GM19467 (cell line): ENCODE results near the gene CFAP57.
"Not testable (repeated sequence)": the region's sequence is repeated elsewhere in the genome, so short reads cannot be mapped to it uniquely, and the experiment has no call there.

ENCODE experiments used
- ATAC-seq: cut with Tn5 transposase; IDR thresholded peaks from one replicate; pipeline ENCODE4 v1.9.1; 2021; ENCODE audit warnings: mild to moderate bottlenecking, moderate library complexity; ENCODE audit not compliant: unreplicated experiment

Gene CFAP57

GRCh38 chr1:43171876-43172526, at the start of gene CFAP57, which contains the start of gene EBNA1BP2:
Gene CFAP57 (plus strand): TSS chr1:43172330. CDS start chr1:43172754, 424 bp downstream.
Gene EBNA1BP2 (minus strand): TSS chr1:43172290. CDS start chr1:43172118, 172 bp downstream.
- peak; percentile 86 for ATAC-seq

DNA sequence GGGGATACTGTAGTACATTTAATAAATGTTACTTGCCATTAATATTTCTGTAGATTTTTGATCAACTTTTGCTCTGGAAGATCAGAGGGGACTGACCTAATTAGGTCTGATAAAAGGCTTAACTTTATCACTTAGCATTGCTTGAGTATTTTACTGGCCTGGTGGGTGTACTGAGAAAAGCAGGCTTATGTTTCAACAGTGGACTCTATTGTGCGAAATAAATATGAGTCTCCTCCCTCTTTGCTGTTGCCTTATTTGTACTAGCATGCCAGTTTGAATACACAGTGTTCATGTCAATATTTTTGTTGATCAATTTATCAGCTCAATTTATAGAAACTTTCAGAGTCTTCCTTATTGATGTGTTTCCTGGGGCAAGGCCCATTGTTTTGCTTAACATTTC, 49.1 kb upstream of the CFAP57 start:
- ATAC-seq, result no peak

DNA sequence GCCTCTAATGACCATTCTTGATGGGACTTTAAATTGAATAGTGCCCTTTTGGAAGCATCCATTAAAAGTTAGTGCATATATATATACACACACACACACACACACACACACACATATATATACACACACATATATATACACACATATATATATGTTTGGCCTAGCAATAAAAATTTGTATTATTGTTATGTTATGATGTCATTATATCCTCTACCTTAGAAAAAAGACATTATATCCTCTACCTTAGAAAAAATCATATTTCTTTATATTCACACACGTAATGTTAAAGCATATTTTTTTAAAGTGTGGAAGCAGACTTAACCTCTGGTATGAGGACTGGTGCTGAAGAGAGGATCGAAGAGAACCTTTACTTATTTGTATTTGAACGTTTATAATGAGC, 43.3 kb upstream of the CFAP57 start:
- no peak for ATAC-seq

DNA sequence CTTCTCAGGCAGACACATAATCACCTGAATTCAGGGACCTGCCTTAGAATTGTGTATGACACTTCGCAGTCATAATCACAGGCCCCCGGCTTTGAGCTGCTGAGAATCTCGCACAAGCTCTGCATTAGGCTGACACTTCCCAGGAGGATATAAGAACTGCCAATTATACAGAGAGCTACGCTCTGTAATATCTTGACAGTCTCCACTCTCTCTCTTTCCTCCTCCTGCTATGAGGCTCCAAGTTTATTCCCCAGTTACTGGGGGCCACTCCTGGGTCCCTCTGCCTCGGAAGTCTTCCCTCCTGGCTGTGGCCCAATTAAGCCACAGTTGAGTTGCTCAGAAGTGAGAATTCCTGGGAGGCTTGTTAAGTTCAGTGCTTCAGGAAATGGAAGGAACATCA, 42.7 kb upstream of the CFAP57 start:
- no peak for ATAC-seq

DNA sequence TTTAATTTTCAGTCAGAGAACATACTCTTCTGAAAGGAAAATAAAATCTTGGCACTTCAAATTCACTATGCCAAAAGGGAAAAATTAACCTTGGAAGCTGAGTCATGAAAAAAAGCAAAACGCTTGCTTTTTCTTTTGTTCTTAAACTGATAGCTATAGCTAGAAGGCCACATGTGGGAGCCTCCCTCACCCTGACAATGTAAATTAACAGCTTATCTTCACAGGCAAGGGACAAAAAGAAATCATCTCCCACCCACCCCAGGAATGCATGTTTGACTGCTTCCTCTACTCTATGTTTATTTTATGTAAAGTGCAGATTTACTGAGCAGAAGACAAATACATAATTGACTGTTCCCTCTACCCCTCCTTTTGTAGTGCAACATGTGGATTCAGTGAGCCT, 38.1 kb upstream of the CFAP57 start:
- ATAC-seq, result no peak

DNA sequence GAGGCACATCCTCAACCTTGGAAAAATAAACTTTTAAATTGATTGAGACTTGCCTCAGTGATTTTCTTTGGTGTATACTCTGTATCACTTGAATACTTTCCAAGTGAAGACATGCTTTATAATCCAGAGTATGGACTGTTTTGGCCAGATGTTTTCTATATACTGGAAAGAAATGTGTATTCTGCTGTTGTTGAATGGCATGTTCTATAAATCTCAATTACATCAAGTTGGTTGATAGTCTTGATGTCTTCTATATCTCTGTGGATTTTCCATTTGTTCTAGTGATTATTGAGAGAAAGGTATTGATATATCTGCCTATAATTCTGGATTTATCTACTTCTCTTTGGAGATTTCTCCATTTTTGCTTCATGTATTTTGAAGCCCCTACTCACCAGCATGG, 37.5 kb upstream of the CFAP57 start:
- ATAC-seq, result no peak

- ATAC-seq, result no peak
Measured at GRCh38 chr1:43135857-43136781, 36.0 kb upstream of the CFAP57 start.

- no peak for ATAC-seq
Measured at GRCh38 chr1:43137445-43138052, 34.6 kb upstream of the CFAP57 start.

DNA sequence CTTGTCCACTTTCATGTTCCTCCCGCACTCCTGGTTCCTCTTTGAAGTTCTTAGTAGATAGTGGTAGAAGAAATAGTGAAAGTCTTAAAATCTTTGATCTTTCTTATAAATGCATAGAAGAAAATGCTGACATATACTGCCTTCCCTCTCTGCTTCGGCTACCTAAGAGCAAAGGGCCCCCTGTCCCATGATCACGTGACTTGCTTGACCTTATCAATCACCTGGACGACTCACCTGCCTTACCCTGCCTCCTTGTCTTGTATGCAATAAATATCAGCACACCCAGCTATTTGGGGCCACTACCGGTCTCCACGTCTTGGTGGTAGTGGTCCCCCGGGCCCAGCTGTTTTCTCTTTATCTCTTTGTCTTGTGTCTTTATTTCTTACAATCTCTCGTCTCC, 32.8 kb upstream of the CFAP57 start:
- not testable (repeated sequence) for ATAC-seq

GRCh38 chr1:43140010-43140409, 32.1 kb upstream of the CFAP57 start:
- no peak for ATAC-seq

DNA sequence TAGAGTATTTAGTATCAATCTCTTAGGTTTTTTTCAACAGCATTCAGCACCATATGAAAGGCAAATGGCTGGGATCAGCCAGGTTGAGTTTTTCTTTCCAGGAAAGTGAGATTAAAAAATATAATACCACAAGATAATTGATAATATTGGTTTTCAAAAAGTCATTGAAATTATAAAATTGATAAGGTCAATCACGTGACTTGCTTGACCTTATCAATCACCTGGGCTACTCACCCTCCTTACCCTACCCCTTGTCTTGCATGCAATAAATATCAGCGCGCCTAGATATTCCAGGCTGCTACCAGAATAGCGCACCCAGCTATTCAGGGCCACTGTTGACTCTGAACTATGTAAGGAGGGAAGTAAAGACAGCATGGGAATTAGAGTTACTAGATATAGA, 31.5 kb upstream of the CFAP57 start:
- ATAC-seq, result no peak

- ATAC-seq, result no peak
Measured at GRCh38 chr1:43143441-43143888, 28.7 kb upstream of the CFAP57 start.

DNA sequence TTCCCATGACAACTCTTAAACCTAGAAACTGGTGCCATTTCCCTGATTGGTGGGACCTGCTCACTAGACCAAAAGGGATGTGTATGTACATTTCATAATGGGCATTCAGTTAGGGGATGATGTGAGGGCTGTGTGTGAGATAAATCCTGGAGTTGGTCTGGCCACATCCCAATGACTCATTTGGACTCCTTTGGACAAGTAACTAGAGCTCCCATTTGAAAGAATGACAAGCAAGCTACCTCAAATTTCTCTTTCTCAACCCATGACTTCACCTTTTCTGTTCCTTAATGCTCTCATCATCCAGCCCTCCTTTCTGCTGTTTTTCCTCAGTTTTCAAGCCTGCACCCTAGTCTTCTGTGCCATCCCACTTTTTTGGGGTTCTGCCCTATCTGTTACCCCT, 27.9 kb upstream of the CFAP57 start:
- ATAC-seq, result no peak

DNA sequence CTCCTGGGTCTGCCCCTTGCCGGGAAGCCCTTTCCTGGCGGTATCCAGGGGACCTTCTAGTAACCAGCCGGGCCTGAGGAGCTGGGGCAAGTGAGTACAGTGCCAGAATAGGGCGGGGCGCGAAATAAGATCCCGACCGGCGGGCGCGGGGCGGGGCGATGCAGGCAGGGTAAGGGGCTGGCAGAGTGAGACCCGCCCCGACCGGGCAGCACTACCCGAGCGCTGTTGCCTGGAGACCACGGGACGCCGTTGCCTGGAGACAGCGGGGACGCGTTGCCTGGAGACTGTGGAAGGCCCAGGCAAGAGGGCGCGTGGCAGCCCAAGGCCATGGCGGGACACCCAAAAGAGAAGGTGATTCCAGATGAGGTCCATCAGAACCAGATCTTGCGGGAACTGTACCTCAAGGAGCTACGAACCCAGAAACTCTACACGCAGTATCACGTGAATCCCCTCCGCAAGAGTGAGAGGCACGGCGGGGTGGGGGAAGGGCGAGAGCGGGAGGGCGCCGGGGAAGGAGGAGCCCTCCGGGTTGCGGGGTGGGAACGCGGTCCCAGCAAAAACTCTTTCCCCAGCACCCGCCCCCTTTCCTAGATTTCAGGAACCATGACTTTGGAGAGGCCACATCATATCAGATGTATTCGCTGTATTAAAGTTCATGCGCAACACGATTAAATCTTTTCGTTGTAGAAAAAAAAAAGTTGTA, 24.4 kb upstream of the CFAP57 start:
- ATAC-seq, result no peak

GRCh38 chr1:43149889-43150288, 22.2 kb upstream of the CFAP57 start:
- no peak for ATAC-seq

- ATAC-seq, result no peak
Measured at GRCh38 chr1:43152866-43153265, 19.3 kb upstream of the CFAP57 start.

GRCh38 chr1:43153443-43153842, 18.7 kb upstream of the CFAP57 start:
- ATAC-seq, result no peak

GRCh38 chr1:43156026-43156425, 16.1 kb upstream of the CFAP57 start:
- no peak for ATAC-seq

DNA sequence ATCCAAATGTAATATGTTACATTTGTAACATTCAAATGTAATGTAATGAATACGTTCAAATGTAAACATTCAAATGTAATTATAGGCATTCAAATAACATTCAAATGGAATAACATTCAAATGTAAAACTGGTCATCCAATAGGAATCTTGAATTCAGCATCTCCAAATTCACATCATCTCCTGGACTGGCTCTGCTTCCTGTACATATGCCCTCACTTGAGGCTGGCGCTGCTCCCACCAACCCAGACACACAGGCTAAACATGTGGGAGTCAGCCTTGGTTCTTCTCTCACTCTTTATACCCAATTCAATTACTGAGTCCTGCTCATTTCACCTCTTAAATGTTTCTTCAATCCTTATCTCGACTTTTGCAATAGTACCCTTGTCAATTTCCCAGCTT, 7.0 kb upstream of the CFAP57 start:
- ATAC-seq, result no peak

DNA sequence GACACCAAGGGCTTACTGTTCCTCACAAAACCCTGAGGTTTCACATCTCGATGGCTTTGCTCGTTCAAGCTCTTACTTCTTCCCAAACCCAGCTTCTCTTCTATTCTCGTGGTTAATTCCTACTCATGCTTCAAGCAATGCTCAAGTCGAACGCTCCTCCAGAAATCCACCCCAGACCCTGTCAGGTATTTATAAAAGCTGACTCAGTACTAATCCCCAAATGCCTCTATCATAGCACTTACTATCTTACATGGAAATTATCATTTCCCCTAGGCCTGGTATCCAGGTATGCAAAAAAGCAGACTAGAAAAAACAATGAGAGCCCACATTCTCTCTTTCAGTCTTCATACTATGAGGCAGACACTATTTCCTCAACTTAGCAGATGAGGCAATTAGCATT, 6.4 kb upstream of the CFAP57 start:
- no peak for ATAC-seq

DNA sequence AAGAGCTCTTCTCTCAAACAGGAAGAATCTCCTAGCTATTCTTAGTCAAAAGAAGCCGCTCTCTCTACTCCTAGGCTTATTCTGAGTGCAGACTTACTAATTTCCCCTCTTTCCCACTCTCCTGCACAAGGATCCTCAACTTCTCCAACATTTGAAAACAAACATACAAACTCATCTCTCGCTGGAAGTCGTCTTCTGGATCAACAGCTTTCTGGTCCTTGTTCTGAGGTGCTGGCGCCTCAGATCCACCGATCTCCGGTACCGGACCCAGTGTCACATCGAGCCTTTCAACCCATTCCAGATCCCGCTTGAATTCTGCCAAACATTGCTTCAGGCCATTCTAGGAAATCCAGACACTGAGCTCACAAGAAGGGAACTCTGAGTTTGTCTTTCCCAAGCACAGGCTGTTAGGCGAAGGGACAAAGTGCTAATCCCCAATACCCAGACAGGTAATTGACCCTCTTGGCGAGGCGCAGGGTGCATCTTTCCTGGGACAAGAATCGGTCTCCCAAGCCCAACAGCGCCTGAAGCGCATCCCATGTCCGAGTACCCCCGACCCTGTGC, 736 bp upstream of the CFAP57 start:
- no peak for ATAC-seq
